PC-3 (cell line): ENCODE results near the gene GPR183. TPM values are rescaled to one million over a fixed set of nuclear protein-coding genes. Genes with fewer than 3 reads are reported as not detected.

Experiments
- ATAC-seq: fragments of 200-7000 bp; cut with Tn5 transposase; 2 replicates; pipeline ENCODE4 v1.9.1; 2020; ENCODE audit warnings: mild to moderate bottlenecking, moderate library complexity
- BruUV-seq: library from RNA; stranded (reverse); fragments of 400-500 nt; replicated peaks from 2 replicates; lab custom pipeline; 2021; lab: Mats Ljungman, UMichigan
- CTCF ChIA-PET: fragments of 300-600 bp; sonication (Branson Sonifier 250); formaldehyde crosslinking; loops from one replicate; lab custom pipeline; 2022; ENCODE audit warnings: antibody characterized with exemption; lab: Charles Lee
- POLR2A ChIA-PET: fragments of 300-600 bp; sonication (Branson Sonifier 250); formaldehyde crosslinking; loops from one replicate; lab custom pipeline; 2022; ENCODE audit warnings: antibody characterized with exemption; ENCODE audit not compliant: unreplicated experiment; lab: Charles Lee
- DNase-seq: peaks from one replicate; pipeline ENCODE4 v3.0.0-alpha.2; 2015
- H2AFZ ChIP-seq: fragments of 300-600 bp; sonication (generic); 2 replicates; pipeline ENCODE4 v1.6.0; 2016; ENCODE audit warnings: antibody characterized with exemption, low read length
- H3F3A ChIP-seq: fragments of 300-600 bp; sonication (generic); one replicate; pipeline ENCODE4 v1.6.0; 2017; ENCODE audit warnings: antibody characterized with exemption, low read length, control low read depth, mild to moderate bottlenecking; ENCODE audit not compliant: unreplicated experiment
- H3K27ac ChIP-seq: fragments of 300-600 bp; sonication (generic); 2 replicates; pipeline ENCODE4 v1.5.1; 2016; ENCODE audit warnings: mild to moderate bottlenecking, low read length
- H3K27me3 ChIP-seq: fragments of 300-600 bp; sonication (generic); 2 replicates; pipeline ENCODE4 v1.6.1; 2016; ENCODE audit warnings: low read length, mixed read lengths
- H3K36me3 ChIP-seq: fragments of 300-600 bp; sonication (generic); 2 replicates; pipeline ENCODE4 v1.6.1; 2016; ENCODE audit warnings: low read depth, mixed run types, low read length, mixed read lengths
- H3K4me1 ChIP-seq: fragments of 300-600 bp; sonication (generic); 2 replicates; pipeline ENCODE4 v1.5.1; 2016; ENCODE audit warnings: low read length; ENCODE audit not compliant: insufficient read depth
- H3K4me2 ChIP-seq: fragments of 300-600 bp; sonication (generic); 2 replicates; pipeline ENCODE4 v1.6.0; 2016; ENCODE audit warnings: low read length
- H3K4me3 ChIP-seq: fragments of 300-600 bp; sonication (generic); 2 replicates; pipeline ENCODE4 v1.5.1; 2016; ENCODE audit warnings: mild to moderate bottlenecking, low read length, mixed read lengths
- H3K79me2 ChIP-seq: fragments of 300-600 bp; sonication (generic); 2 replicates; pipeline ENCODE4 v1.6.1; 2017; ENCODE audit warnings: low read length, mixed read lengths
- H3K9ac ChIP-seq: fragments of 300-600 bp; sonication (generic); 2 replicates; pipeline ENCODE4 v1.6.0; 2016; ENCODE audit warnings: mild to moderate bottlenecking, low read length
- H3K9me2 ChIP-seq: fragments of 300-600 bp; sonication (generic); replicated peaks from 2 replicates; pipeline ENCODE4 v1.6.1; 2016; ENCODE audit warnings: mixed run types, low read length, mixed read lengths
- H3K9me3 ChIP-seq: fragments of 300-600 bp; sonication (generic); 2 replicates; pipeline ENCODE4 v1.6.1; 2016; ENCODE audit warnings: low read length, mixed read lengths
- H4K20me1 ChIP-seq: fragments of 300-600 bp; sonication (generic); 2 replicates; pipeline ENCODE4 v1.6.1; 2016; ENCODE audit warnings: low read length, mixed read lengths
- EZH2 ChIP-seq: fragments of 300-600 bp; sonication (generic); IDR thresholded peaks from one replicate; pipeline ENCODE4 v1.6.1; 2017; ENCODE audit warnings: antibody characterized with exemption, mild to moderate bottlenecking, low read length; ENCODE audit not compliant: unreplicated experiment
- EZH2phosphoT487 ChIP-seq: fragments of 300-600 bp; sonication (generic); IDR thresholded peaks from 2 replicates; pipeline ENCODE4 v1.6.1; 2018; ENCODE audit warnings: mild to moderate bottlenecking, antibody characterized with exemption, low read length, borderline replicate concordance
- intact Hi-C: fragments of 100-400 bp; cut with micrococcal nuclease; formaldehyde crosslinking; loops from 2 replicates; pipeline ENCODE4 v1.9.0; 2023
- total RNA-seq: library from RNA; depleted of rRNA; stranded (reverse); fragments of >200 nt; gene quantifications from 2 replicates; pipeline ENCODE4 v1.2.3, GENCODE V29; 2014
- TF ChIP-seq, protein P1 (sequence below): fragments of 300-600 bp; sonication (generic); conservative IDR thresholded peaks from 2 replicates; pipeline ENCODE4 v1.5.1; 2017; ENCODE audit warnings: antibody characterized with exemption, low read depth, mild to moderate bottlenecking, low read length

GPR183 gene
- total RNA-seq, 1 experiment from 2014 or later, result not detected

DNA sequence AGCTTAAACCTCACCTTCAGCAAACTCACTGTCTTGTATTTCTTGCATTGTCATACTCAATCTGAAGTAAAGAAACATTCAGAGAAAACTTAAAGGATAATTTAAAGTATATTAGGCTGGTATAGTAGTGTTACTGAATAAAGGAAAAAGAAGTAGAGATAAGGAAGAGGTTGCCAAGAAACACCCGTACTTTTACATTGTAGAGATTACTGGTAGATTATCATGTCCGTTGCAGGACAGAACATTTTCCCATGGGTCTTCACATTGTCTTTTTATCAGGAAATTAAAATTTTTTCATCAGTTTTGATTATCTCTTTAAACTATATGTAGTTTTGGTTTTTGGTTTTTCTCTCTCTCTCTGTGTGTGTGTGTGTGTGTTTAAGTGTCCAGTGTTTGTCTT lies 19.9 kb upstream of the GPR183 start:
- POLR2A ChIA-PET, result no interaction called here
- no peaks in the 10 kb centered on the region for H3K9me2 ChIP-seq
- H3K27ac ChIP-seq, result no peak overlapping the region
- DNase-seq (no peak), ATAC-seq (no peak)
- H3K79me2 ChIP-seq, result no peaks in the 10 kb centered on the region
- H3K4me1 ChIP-seq, result peaks cover 43% of the 10 kb centered on the region
- TF ChIP-seq EZH2phosphoT487 (no peak), EZH2 (no peak)
- TF ChIP-seq, protein P1, sequence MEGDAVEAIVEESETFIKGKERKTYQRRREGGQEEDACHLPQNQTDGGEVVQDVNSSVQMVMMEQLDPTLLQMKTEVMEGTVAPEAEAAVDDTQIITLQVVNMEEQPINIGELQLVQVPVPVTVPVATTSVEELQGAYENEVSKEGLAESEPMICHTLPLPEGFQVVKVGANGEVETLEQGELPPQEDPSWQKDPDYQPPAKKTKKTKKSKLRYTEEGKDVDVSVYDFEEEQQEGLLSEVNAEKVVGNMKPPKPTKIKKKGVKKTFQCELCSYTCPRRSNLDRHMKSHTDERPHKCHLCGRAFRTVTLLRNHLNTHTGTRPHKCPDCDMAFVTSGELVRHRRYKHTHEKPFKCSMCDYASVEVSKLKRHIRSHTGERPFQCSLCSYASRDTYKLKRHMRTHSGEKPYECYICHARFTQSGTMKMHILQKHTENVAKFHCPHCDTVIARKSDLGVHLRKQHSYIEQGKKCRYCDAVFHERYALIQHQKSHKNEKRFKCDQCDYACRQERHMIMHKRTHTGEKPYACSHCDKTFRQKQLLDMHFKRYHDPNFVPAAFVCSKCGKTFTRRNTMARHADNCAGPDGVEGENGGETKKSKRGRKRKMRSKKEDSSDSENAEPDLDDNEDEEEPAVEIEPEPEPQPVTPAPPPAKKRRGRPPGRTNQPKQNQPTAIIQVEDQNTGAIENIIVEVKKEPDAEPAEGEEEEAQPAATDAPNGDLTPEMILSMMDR, result no peak
- no peaks in the 10 kb centered on the region for H3K27me3 ChIP-seq
- no TSS peak for BruUV-seq
- H2AFZ ChIP-seq, result no peak overlapping the region
- 0 out of 2 replicates have a peak, but pooled peaks cover 2% of the 10 kb centered on the region for H3K36me3 ChIP-seq
- no peaks in the 10 kb centered on the region for H3K9me3 ChIP-seq
- no peaks in the 10 kb centered on the region for H3F3A ChIP-seq
- H3K4me2 ChIP-seq, result no peak overlapping the region
- H4K20me1 ChIP-seq, result peaks cover 6% of the 10 kb centered on the region; the same call in 1 of the 2 replicates
- no peak overlapping the region for H3K9ac ChIP-seq
- intact Hi-C loops, result no loop called here
- H3K4me3 ChIP-seq, result no peak overlapping the region
- CTCF ChIA-PET, result no interaction called here

DNA sequence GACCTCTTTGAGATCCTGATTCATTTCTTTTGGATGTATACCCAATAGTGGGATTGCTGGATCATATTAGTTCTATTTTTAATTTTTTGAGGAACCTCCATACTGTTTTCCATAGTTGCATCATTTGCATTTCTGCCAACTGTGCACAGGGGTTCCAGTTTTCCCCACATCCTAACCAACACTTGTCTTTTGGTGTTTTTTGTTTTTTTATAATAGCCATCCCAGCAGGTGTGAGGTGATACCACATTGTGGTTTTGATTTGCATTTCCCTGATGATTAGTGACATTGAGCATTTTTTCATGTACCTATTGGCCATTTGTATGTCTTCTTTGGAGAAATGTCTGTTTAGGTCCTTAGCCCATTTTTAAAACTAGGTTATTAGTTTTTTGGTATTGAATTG lies 18.8 kb upstream of the GPR183 start:
- no peak overlapping the region for H2AFZ ChIP-seq
- no peaks in the 10 kb centered on the region for H3K9me2 ChIP-seq
- DNase-seq, result no peak
- TF ChIP-seq, protein P1, result no peak
- no peak for TF ChIP-seq EZH2
- no peak for TF ChIP-seq EZH2phosphoT487
- no peaks in the 10 kb centered on the region for H3K27me3 ChIP-seq
- peaks cover 42% of the 10 kb centered on the region for H3K4me1 ChIP-seq
- H3F3A ChIP-seq, result no peaks in the 10 kb centered on the region
- ChIA-PET CTCF (interaction anchor here (1.5 kb wide), 1 partner anchor 57 kb away, joined by 3 read pairs; no protein-coding TSS in a partner anchor), POLR2A (interaction anchor here (0.6 to 0.7 kb wide), 2 partner anchors 271 to 1153 kb away, joined by 3 to 4 read pairs; no protein-coding TSS in a partner anchor)
- H3K36me3 ChIP-seq, result 0 out of 2 replicates have a peak, but pooled peaks cover 2% of the 10 kb centered on the region
- no peak overlapping the region for H3K4me3 ChIP-seq
- no peaks in the 10 kb centered on the region for H3K9me3 ChIP-seq
- no peak overlapping the region for H3K9ac ChIP-seq
- BruUV-seq, result no TSS peak
- H3K79me2 ChIP-seq, result no peaks in the 10 kb centered on the region
- ATAC-seq, result no peak
- H3K27ac ChIP-seq, result no peak overlapping the region
- H4K20me1 ChIP-seq, result peaks cover 1% of the 10 kb centered on the region; the same call in 1 of the 2 replicates
- H3K4me2 ChIP-seq, result no peak overlapping the region
- intact Hi-C loops, result no loop called here

DNA sequence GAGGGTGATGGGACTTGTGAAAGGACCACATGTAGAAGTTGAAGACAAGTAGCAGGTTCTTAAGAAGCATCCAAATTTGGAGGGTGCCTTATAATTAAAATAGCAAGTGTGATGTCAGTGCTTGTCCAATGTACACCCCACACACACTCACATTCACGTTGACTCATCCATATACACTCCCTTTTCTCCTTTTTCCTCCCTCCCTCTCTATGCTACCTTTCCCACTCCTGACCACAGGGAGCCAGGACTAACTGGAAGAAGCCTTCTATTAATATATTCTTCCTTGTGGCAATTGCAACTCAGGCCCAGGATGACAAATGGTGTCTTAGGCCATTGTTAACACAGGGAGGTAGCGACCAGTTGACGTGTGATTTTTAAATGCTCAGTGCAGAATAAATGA lies 16.3 kb upstream of the GPR183 start:
- DNase-seq (peak; percentile 48), ATAC-seq (peak; percentile 62)
- Histone ChIP-seq H3F3A (no peaks in the 10 kb centered on the region), H3K4me3 (no peak overlapping the region), H3K36me3 (0 out of 2 replicates have a peak, but pooled peaks cover 2% of the 10 kb centered on the region), H3K27ac (peak overlapping the region; percentile 60; the same call in 1 of the 2 replicates), H3K9ac (no peak overlapping the region), H2AFZ (no peak overlapping the region), H3K79me2 (no peaks in the 10 kb centered on the region), H3K4me2 (no peak overlapping the region), H3K9me3 (no peaks in the 10 kb centered on the region), H3K9me2 (no peaks in the 10 kb centered on the region), H4K20me1 (no peaks in the 10 kb centered on the region), H3K27me3 (no peaks in the 10 kb centered on the region), H3K4me1 (peaks cover 46% of the 10 kb centered on the region)
- TF ChIP-seq EZH2 (no peak), EZH2phosphoT487 (no peak)
- TF ChIP-seq, protein P1, result no peak
- intact Hi-C loops, result no loop called here
- CTCF ChIA-PET, result no interaction called here
- BruUV-seq, result no TSS peak
- POLR2A ChIA-PET, result no interaction called here
